GM18517 (cell line): ENCODE measurements around the gene FAH.

ENCODE experiments used
- ATAC-seq: cut with Tn5 transposase; IDR thresholded peaks from one replicate; pipeline ENCODE4 v1.9.1; 2021; ENCODE audit warnings: mild to moderate bottlenecking, moderate library complexity; ENCODE audit not compliant: unreplicated experiment

The FAH gene

GRCh38 chr15:80194186-80194585, 41.4 kb downstream of the FAH start:
- ATAC-seq, result no peak

- no peak for ATAC-seq
Measured at GRCh38 chr15:80194914-80195313, 42.1 kb downstream of the FAH start.

GRCh38 chr15:80199366-80199765, 46.6 kb downstream of the FAH start:
- ATAC-seq, result no peak

GRCh38 chr15:80199869-80200268, 47.1 kb downstream of the FAH start:
- no peak for ATAC-seq

GRCh38 chr15:80201256-80202015, 48.6 kb downstream of the FAH start:
- no peak for ATAC-seq

GRCh38 chr15:80202016-80202315, 49.2 kb downstream of the FAH start:
- ATAC-seq, result no peak

- no peak for ATAC-seq
Measured at GRCh38 chr15:80202641-80203360, 50.0 kb downstream of the FAH start.

- ATAC-seq, result no peak
Measured at GRCh38 chr15:80203361-80203885, 50.6 kb downstream of the FAH start.

- ATAC-seq, result no peak
Measured at GRCh38 chr15:80204231-80204630, 51.4 kb downstream of the FAH start.

GRCh38 chr15:80207887-80208286, 55.1 kb downstream of the FAH start:
- no peak for ATAC-seq

- no peak for ATAC-seq
Measured at GRCh38 chr15:80208758-80209734, 56.2 kb downstream of the FAH start.

- no peak for ATAC-seq
Measured at GRCh38 chr15:80210611-80211573, 58.1 kb downstream of the FAH start.

- ATAC-seq, result no peak
Measured at GRCh38 chr15:80211976-80212375, 59.2 kb downstream of the FAH start.

GRCh38 chr15:80214910-80215309, 62.1 kb downstream of the FAH start:
- no peak for ATAC-seq

GRCh38 chr15:80216141-80216540, 63.3 kb downstream of the FAH start:
- ATAC-seq, result no peak

- ATAC-seq, result no peak
Measured at GRCh38 chr15:80216911-80217310, 64.1 kb downstream of the FAH start.

- ATAC-seq, result no peak
Measured at GRCh38 chr15:80217327-80217900, 64.6 kb downstream of the FAH start.

- ATAC-seq, result no peak
Measured at GRCh38 chr15:80219955-80220354, 67.2 kb downstream of the FAH start.

- ATAC-seq, result no peak
Measured at GRCh38 chr15:80228959-80229610, 76.3 kb downstream of the FAH start.
